PC-3 (cell line): ENCODE measurements around the gene MRPL40. TPM values are rescaled to one million over a fixed set of nuclear protein-coding genes. Genes with fewer than 3 reads are reported as not detected.

Experiments used
- ATAC-seq: fragments of 200-7000 bp; cut with Tn5 transposase; 2 replicates; pipeline ENCODE4 v1.9.1; 2020; ENCODE audit warnings: mild to moderate bottlenecking, moderate library complexity
- BruUV-seq: library from RNA; stranded (reverse); fragments of 400-500 nt; replicated peaks from 2 replicates; lab custom pipeline; 2021; lab: Mats Ljungman, UMichigan
- CTCF ChIA-PET: fragments of 300-600 bp; sonication (Branson Sonifier 250); formaldehyde crosslinking; loops from one replicate; lab custom pipeline; 2022; ENCODE audit warnings: antibody characterized with exemption; lab: Charles Lee
- POLR2A ChIA-PET: fragments of 300-600 bp; sonication (Branson Sonifier 250); formaldehyde crosslinking; loops from one replicate; lab custom pipeline; 2022; ENCODE audit warnings: antibody characterized with exemption; ENCODE audit not compliant: unreplicated experiment; lab: Charles Lee
- DNase-seq: peaks from one replicate; pipeline ENCODE4 v3.0.0-alpha.2; 2015
- H2AFZ ChIP-seq: fragments of 300-600 bp; sonication (generic); 2 replicates; pipeline ENCODE4 v1.6.0; 2016; ENCODE audit warnings: antibody characterized with exemption, low read length
- H3F3A ChIP-seq: fragments of 300-600 bp; sonication (generic); one replicate; pipeline ENCODE4 v1.6.0; 2017; ENCODE audit warnings: antibody characterized with exemption, low read length, control low read depth, mild to moderate bottlenecking; ENCODE audit not compliant: unreplicated experiment
- H3K27ac ChIP-seq: fragments of 300-600 bp; sonication (generic); 2 replicates; pipeline ENCODE4 v1.5.1; 2016; ENCODE audit warnings: mild to moderate bottlenecking, low read length
- H3K27me3 ChIP-seq: fragments of 300-600 bp; sonication (generic); 2 replicates; pipeline ENCODE4 v1.6.1; 2016; ENCODE audit warnings: low read length, mixed read lengths
- H3K36me3 ChIP-seq: fragments of 300-600 bp; sonication (generic); 2 replicates; pipeline ENCODE4 v1.6.1; 2016; ENCODE audit warnings: low read depth, mixed run types, low read length, mixed read lengths
- H3K4me1 ChIP-seq: fragments of 300-600 bp; sonication (generic); 2 replicates; pipeline ENCODE4 v1.5.1; 2016; ENCODE audit warnings: low read length; ENCODE audit not compliant: insufficient read depth
- H3K4me2 ChIP-seq: fragments of 300-600 bp; sonication (generic); 2 replicates; pipeline ENCODE4 v1.6.0; 2016; ENCODE audit warnings: low read length
- H3K4me3 ChIP-seq: fragments of 300-600 bp; sonication (generic); 2 replicates; pipeline ENCODE4 v1.5.1; 2016; ENCODE audit warnings: mild to moderate bottlenecking, low read length, mixed read lengths
- H3K79me2 ChIP-seq: fragments of 300-600 bp; sonication (generic); 2 replicates; pipeline ENCODE4 v1.6.1; 2017; ENCODE audit warnings: low read length, mixed read lengths
- H3K9ac ChIP-seq: fragments of 300-600 bp; sonication (generic); 2 replicates; pipeline ENCODE4 v1.6.0; 2016; ENCODE audit warnings: mild to moderate bottlenecking, low read length
- H3K9me2 ChIP-seq: fragments of 300-600 bp; sonication (generic); replicated peaks from 2 replicates; pipeline ENCODE4 v1.6.1; 2016; ENCODE audit warnings: mixed run types, low read length, mixed read lengths
- H3K9me3 ChIP-seq: fragments of 300-600 bp; sonication (generic); 2 replicates; pipeline ENCODE4 v1.6.1; 2016; ENCODE audit warnings: low read length, mixed read lengths
- H4K20me1 ChIP-seq: fragments of 300-600 bp; sonication (generic); 2 replicates; pipeline ENCODE4 v1.6.1; 2016; ENCODE audit warnings: low read length, mixed read lengths
- CTCF ChIP-seq: fragments of 300-600 bp; sonication (generic); conservative IDR thresholded peaks from 2 replicates; pipeline ENCODE4 v1.5.1; 2017; ENCODE audit warnings: antibody characterized with exemption, low read depth, mild to moderate bottlenecking, low read length
- EZH2 ChIP-seq: fragments of 300-600 bp; sonication (generic); IDR thresholded peaks from one replicate; pipeline ENCODE4 v1.6.1; 2017; ENCODE audit warnings: antibody characterized with exemption, mild to moderate bottlenecking, low read length; ENCODE audit not compliant: unreplicated experiment
- EZH2phosphoT487 ChIP-seq: fragments of 300-600 bp; sonication (generic); IDR thresholded peaks from 2 replicates; pipeline ENCODE4 v1.6.1; 2018; ENCODE audit warnings: mild to moderate bottlenecking, antibody characterized with exemption, low read length, borderline replicate concordance
- intact Hi-C: fragments of 100-400 bp; cut with micrococcal nuclease; formaldehyde crosslinking; loops from 2 replicates; pipeline ENCODE4 v1.9.0; 2023
- total RNA-seq: library from RNA; depleted of rRNA; stranded (reverse); fragments of >200 nt; gene quantifications from 2 replicates; pipeline ENCODE4 v1.2.3, GENCODE V29; 2014

The MRPL40 gene
- total RNA-seq, 1 experiment from 2014 or later, result 55.1 TPM

- TF ChIP-seq EZH2 (no peak), CTCF (no peak), EZH2phosphoT487 (no peak)
- H3F3A ChIP-seq, result no peaks in the 10 kb centered on the region
- H3K79me2 ChIP-seq, result no peaks in the 10 kb centered on the region
- no peaks in the 10 kb centered on the region for H4K20me1 ChIP-seq
- no peak overlapping the region for H3K4me3 ChIP-seq
- no peaks in the 10 kb centered on the region for H3K9me3 ChIP-seq
- H3K4me1 ChIP-seq, result no peaks in the 10 kb centered on the region
- ATAC-seq (no peak), DNase-seq (no peak)
- H3K9ac ChIP-seq, result no peak overlapping the region
- no peak overlapping the region for H3K4me2 ChIP-seq
- no TSS peak for BruUV-seq
- intact Hi-C loops, result no loop called here
- peaks cover 16% of the 10 kb centered on the region; the same call in 1 of the 2 replicates for H3K36me3 ChIP-seq
- no peak overlapping the region for H2AFZ ChIP-seq
- ChIA-PET POLR2A (no interaction called here), CTCF (no interaction called here)
- no peaks in the 10 kb centered on the region for H3K27me3 ChIP-seq
- H3K27ac ChIP-seq, result no peak overlapping the region
- no peaks in the 10 kb centered on the region for H3K9me2 ChIP-seq
Observed at GRCh38 chr22:19401483-19401882, 30.9 kb upstream of the MRPL40 start.

GRCh38 chr22:19402642-19403191, 29.6 kb upstream of the MRPL40 start:
- POLR2A ChIA-PET, result no interaction called here
- DNase-seq (no peak), ATAC-seq (no peak)
- no peaks in the 10 kb centered on the region for H3F3A ChIP-seq
- H3K4me1 ChIP-seq, result no peaks in the 10 kb centered on the region
- no peaks in the 10 kb centered on the region for H3K27me3 ChIP-seq
- BruUV-seq, result no TSS peak
- H3K9me2 ChIP-seq, result no peaks in the 10 kb centered on the region
- intact Hi-C loops, result no loop called here
- H3K9me3 ChIP-seq, result no peaks in the 10 kb centered on the region
- CTCF ChIA-PET, result no interaction called here
- H2AFZ ChIP-seq, result no peak overlapping the region
- H3K9ac ChIP-seq, result no peak overlapping the region
- no peak overlapping the region for H3K4me3 ChIP-seq
- H3K79me2 ChIP-seq, result no peaks in the 10 kb centered on the region
- no peak overlapping the region for H3K27ac ChIP-seq
- TF ChIP-seq CTCF, result no peak
- TF ChIP-seq EZH2phosphoT487, result no peak
- no peak for TF ChIP-seq EZH2
- no peaks in the 10 kb centered on the region for H4K20me1 ChIP-seq
- H3K4me2 ChIP-seq, result no peak overlapping the region
- H3K36me3 ChIP-seq, result peaks cover 12% of the 10 kb centered on the region; the same call in 1 of the 2 replicates

GRCh38 chr22:19404676-19405075, 27.7 kb upstream of the MRPL40 start:
- BruUV-seq, result no TSS peak
- H3K36me3 ChIP-seq, result peaks cover 15% of the 10 kb centered on the region; the same call in 1 of the 2 replicates
- ATAC-seq (no peak), DNase-seq (no peak)
- H3K4me3 ChIP-seq, result no peak overlapping the region
- ChIA-PET POLR2A (no interaction called here), CTCF (no interaction called here)
- no peaks in the 10 kb centered on the region for H3K27me3 ChIP-seq
- no peak overlapping the region for H3K9ac ChIP-seq
- no peaks in the 10 kb centered on the region for H3K4me1 ChIP-seq
- H2AFZ ChIP-seq, result no peak overlapping the region
- H3K9me2 ChIP-seq, result no peaks in the 10 kb centered on the region
- H3F3A ChIP-seq, result no peaks in the 10 kb centered on the region
- H3K79me2 ChIP-seq, result no peaks in the 10 kb centered on the region
- intact Hi-C loops, result no loop called here
- no peaks in the 10 kb centered on the region for H3K9me3 ChIP-seq
- H3K4me2 ChIP-seq, result no peak overlapping the region
- no peaks in the 10 kb centered on the region for H4K20me1 ChIP-seq
- H3K27ac ChIP-seq, result no peak overlapping the region
- TF ChIP-seq CTCF (no peak), EZH2phosphoT487 (no peak), EZH2 (no peak)
